Adrenal gland (tissue), 5 donors: ENCODE data around the gene CUL1.
A peak's percentile ranks its signal among the peaks of the same experiment; 100 is the strongest.

ENCODE experiments used
- CTCF ChIP-seq, 6 experiments: fragments of 450-650 bp in 4 of 6; fragments of 200-600 bp in 2 of 6; sonication (generic) in 1 of 6; IDR thresholded peaks; 1 replicate in 5 of 6; 2 replicates in 1 of 6; pipeline versions ENCODE4 v1.5.1 to v1.8.0; 2016 to 2021; ENCODE audit warnings: antibody characterized with exemption in 6 of 6, mild to moderate bottlenecking in 2 of 6, moderate library complexity in 1 of 6
- POLR2A ChIP-seq, 2 donors: fragments of 450-650 bp; IDR thresholded peaks; one replicate each; pipeline ENCODE4 v1.6.1; 2017; ENCODE audit warnings: antibody characterized with exemption in 2 of 2, mild to moderate bottlenecking in 2 of 2, moderate library complexity in 1 of 2
- donor health status: DM: no; HTN: no; CAD: no.

DNA sequence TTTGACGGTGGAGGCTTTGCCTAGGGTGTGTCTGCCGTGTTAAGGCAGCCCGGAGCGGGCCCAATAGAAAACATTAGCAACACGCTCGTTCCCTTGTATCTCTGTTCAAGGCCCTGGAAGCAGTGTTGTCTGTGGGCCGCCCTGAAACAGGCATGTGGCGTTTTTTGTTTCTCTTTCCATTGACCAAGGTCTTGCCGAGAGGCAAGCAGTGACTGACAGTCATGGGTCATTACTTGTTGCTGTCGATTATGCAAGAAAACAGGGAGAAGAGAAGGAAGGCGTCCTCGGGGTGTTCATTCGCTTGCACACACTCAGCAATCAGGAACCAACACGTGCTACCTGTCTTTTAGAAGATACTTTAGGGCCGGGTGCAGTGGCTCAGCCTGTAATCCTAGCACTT, 92.8 kb downstream of the CUL1 start:
- peak in 1 of 2 donors; percentile 23 for TF ChIP-seq POLR2A (IDR thresholded peaks at IDR 0.05)
- no peak for TF ChIP-seq CTCF (IDR thresholded peaks at IDR 0.05)
